GM20431 (cell line): Measurements from ENCODE around the gene PRKCA.

Experiments used
- in situ Hi-C: fragments of 300-500 bp; cut with MseI, MboI; formaldehyde crosslinking; loops from one replicate; pipeline ENCODE4 v1.15.0; 2020; ENCODE audit warnings: low sequenced_read_pairs; ENCODE audit not compliant: unreplicated experiment

Gene PRKCA

GRCh38 chr17:66677201-66677981 is 375.0 kb downstream of the PRKCA start:
- in situ Hi-C loops, result no loop called here

GRCh38 chr17:66678061-66678460 is 375.6 kb downstream of the PRKCA start:
- in situ Hi-C loops, result no loop called here

GRCh38 chr17:66678827-66679226 is 376.4 kb downstream of the PRKCA start:
- in situ Hi-C loops, result no loop called here

- in situ Hi-C loops, result no loop called here
Measured at GRCh38 chr17:66679631-66680517, 377.5 kb downstream of the PRKCA start.

- in situ Hi-C loops, result no loop called here
Measured at GRCh38 chr17:66682283-66682682, 379.9 kb downstream of the PRKCA start.

GRCh38 chr17:66684261-66684660 is 381.8 kb downstream of the PRKCA start:
- in situ Hi-C loops, result no loop called here

- in situ Hi-C loops, result no loop called here
Measured at GRCh38 chr17:66684731-66685130, 382.3 kb downstream of the PRKCA start.

- in situ Hi-C loops, result no loop called here
Measured at GRCh38 chr17:66686601-66687000, 384.2 kb downstream of the PRKCA start.

- in situ Hi-C loops, result no loop called here
Measured at GRCh38 chr17:66687570-66688284, 385.3 kb downstream of the PRKCA start.

- in situ Hi-C loops, result no loop called here
Measured at GRCh38 chr17:66689221-66689620, 386.8 kb downstream of the PRKCA start.

GRCh38 chr17:66690166-66690565 is 387.8 kb downstream of the PRKCA start:
- in situ Hi-C loops, result no loop called here

- in situ Hi-C loops, result no loop called here
Measured at GRCh38 chr17:66691644-66692420, 389.4 kb downstream of the PRKCA start.

- in situ Hi-C loops, result no loop called here
Measured at GRCh38 chr17:66692421-66692690, 389.9 kb downstream of the PRKCA start.

GRCh38 chr17:66695098-66695497 is 392.7 kb downstream of the PRKCA start:
- in situ Hi-C loops, result no loop called here

- in situ Hi-C loops, result no loop called here
Measured at GRCh38 chr17:66698270-66698669, 395.9 kb downstream of the PRKCA start.

- in situ Hi-C loops, result no loop called here
Measured at GRCh38 chr17:66701462-66701861, 399.0 kb downstream of the PRKCA start.

- in situ Hi-C loops, result no loop called here
Measured at GRCh38 chr17:66702106-66702936, 399.9 kb downstream of the PRKCA start.

- in situ Hi-C loops, result no loop called here
Measured at GRCh38 chr17:66704858-66705520, 402.6 kb downstream of the PRKCA start.
